Measurements from ENCODE around the gene C16orf78. TPM values are rescaled to one million over a fixed set of nuclear protein-coding genes. Genes with fewer than 3 reads are reported as not detected.
"Not testable (repeated sequence)": the region's sequence is repeated elsewhere in the genome, so short reads cannot be mapped to it uniquely, and the experiment has no call there.

Gene C16orf78
- total and polyA plus RNA-seq, 2 experiments from 2014 or later: not detected

DNA sequence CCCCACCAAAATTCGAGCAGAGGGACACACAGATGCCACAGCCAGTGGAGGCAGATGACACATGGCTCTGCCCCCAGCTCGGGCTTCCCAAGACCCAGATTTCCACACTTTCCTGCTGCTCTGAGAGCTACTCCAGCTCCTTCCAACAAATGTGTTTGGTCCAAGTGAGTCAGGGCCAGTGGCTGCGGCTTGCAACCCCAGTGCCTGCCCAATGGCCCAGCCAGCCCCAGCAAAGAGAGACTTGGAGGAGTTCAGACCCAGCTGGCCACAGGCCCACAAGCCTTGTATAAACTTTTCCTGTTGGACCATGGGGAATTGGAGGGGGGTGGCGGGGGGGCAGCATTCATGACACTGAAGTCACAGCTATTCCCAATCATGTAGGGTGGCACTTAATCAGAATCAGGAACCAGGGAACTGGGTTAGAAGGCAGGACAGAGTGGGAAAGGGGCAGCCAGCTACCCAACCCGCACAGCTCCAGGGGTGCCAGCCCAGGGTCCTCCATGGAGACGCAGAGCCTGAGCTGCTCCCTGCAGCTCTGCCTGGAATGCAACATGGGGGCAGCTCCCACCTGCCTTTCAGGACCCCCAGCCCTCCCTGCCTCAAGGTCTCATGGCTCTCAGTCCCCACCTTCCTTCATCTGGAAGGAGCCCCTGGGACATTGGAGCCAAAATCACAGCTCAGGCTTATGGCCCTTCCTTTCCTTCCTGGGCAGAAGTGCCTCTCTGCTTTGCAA, 17.5 kb upstream of the C16orf78 start:
- Histone ChIP-seq H3K4me1 (ENCODE audit: insufficient read depth) (no peaks in the 10 kb centered on the region), H3K9me3 (ENCODE audit: low read depth) (no peaks in the 10 kb centered on the region), H3K27me3 (no peaks in the 10 kb centered on the region), H3K4me3 (no peak overlapping the region), H3K4me2 (no peak overlapping the region), H3K9me2 (replicated peaks; ENCODE audit: insufficient read depth) (no peaks in the 10 kb centered on the region), H3K79me2 (no peaks in the 10 kb centered on the region), H3K36me3 (replicated peaks; ENCODE audit: insufficient read depth, low read depth) (no peaks in the 10 kb centered on the region), H2AFZ (no peak overlapping the region), H3K27ac (no peak overlapping the region), H4K20me1 (ENCODE audit: insufficient read depth, poor library complexity, severe bottlenecking) (no peaks in the 10 kb centered on the region)
- WGBS (ENCODE audit: low lambda C conversion rate, missing lambda C conversion rate): 92% methylated on average over 6 of the region's 6 CpGs
- DNase-seq (ENCODE audit: low spot score): no peak
- no peak for TF ChIP-seq EZH2phosphoT487 (IDR thresholded peaks at IDR 0.05; ENCODE audit: low read depth, severe bottlenecking, unreplicated experiment)
- TF ChIP-seq, protein P1, sequence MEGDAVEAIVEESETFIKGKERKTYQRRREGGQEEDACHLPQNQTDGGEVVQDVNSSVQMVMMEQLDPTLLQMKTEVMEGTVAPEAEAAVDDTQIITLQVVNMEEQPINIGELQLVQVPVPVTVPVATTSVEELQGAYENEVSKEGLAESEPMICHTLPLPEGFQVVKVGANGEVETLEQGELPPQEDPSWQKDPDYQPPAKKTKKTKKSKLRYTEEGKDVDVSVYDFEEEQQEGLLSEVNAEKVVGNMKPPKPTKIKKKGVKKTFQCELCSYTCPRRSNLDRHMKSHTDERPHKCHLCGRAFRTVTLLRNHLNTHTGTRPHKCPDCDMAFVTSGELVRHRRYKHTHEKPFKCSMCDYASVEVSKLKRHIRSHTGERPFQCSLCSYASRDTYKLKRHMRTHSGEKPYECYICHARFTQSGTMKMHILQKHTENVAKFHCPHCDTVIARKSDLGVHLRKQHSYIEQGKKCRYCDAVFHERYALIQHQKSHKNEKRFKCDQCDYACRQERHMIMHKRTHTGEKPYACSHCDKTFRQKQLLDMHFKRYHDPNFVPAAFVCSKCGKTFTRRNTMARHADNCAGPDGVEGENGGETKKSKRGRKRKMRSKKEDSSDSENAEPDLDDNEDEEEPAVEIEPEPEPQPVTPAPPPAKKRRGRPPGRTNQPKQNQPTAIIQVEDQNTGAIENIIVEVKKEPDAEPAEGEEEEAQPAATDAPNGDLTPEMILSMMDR (IDR thresholded peaks at IDR 0.05; ENCODE audit: poor library complexity): no peak
- no peak for TF ChIP-seq EZH2 (IDR thresholded peaks at IDR 0.05; ENCODE audit: borderline replicate concordance)

DNA sequence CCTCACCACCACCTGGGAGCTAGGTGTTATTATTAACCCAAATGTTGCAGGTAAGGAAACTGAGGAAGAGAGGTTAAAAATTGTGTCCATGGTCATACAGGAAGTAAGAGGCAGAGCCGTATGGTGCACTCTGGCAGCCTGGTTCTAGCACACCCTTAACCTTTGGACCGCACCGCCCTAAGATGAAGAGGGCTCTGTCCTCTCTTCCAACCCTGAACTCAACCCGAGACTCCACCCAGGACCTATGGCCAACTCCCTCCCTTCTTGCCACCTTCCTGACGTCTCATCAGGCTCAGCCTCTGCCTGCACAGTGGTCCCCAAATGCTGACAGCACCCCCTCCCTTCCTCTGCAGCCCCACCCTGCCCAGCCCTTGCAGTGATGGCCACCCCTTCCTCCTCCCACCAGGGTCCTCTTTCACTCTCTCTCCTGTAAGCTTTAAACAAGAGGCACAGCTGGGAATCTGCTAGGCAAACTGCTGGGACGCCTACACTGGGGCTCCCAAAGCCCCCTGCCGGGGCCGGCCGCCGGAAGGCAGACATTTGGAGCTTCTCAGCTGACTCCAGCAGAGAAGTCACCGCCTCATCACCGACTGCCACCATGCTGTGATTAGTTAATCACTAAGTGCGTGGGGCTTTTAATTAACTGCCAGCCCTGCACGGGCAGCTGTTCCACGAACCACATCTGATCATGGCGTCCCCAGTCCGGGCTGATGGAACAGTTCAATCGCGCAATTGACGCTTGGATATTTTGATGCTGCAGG, 16.7 kb upstream of the C16orf78 start:
- Histone ChIP-seq H3K4me3 (no peak overlapping the region), H3K9me3 (ENCODE audit: low read depth) (no peaks in the 10 kb centered on the region), H2AFZ (no peak overlapping the region), H3K4me1 (ENCODE audit: insufficient read depth) (no peaks in the 10 kb centered on the region), H3K79me2 (no peaks in the 10 kb centered on the region), H4K20me1 (ENCODE audit: insufficient read depth, poor library complexity, severe bottlenecking) (no peaks in the 10 kb centered on the region), H3K27ac (no peak overlapping the region), H3K9me2 (replicated peaks; ENCODE audit: insufficient read depth) (no peaks in the 10 kb centered on the region), H3K4me2 (no peak overlapping the region), H3K36me3 (replicated peaks; ENCODE audit: insufficient read depth, low read depth) (no peaks in the 10 kb centered on the region), H3K27me3 (no peaks in the 10 kb centered on the region)
- 59% methylated on average over 20 of the region's 20 CpGs for WGBS (ENCODE audit: low lambda C conversion rate, missing lambda C conversion rate)
- TF ChIP-seq, protein P1 (IDR thresholded peaks at IDR 0.05; ENCODE audit: poor library complexity): no peak
- TF ChIP-seq EZH2phosphoT487 (IDR thresholded peaks at IDR 0.05; ENCODE audit: low read depth, severe bottlenecking, unreplicated experiment) (no peak), EZH2 (IDR thresholded peaks at IDR 0.05; ENCODE audit: borderline replicate concordance) (no peak)
- no peak for DNase-seq (ENCODE audit: low spot score)

DNA sequence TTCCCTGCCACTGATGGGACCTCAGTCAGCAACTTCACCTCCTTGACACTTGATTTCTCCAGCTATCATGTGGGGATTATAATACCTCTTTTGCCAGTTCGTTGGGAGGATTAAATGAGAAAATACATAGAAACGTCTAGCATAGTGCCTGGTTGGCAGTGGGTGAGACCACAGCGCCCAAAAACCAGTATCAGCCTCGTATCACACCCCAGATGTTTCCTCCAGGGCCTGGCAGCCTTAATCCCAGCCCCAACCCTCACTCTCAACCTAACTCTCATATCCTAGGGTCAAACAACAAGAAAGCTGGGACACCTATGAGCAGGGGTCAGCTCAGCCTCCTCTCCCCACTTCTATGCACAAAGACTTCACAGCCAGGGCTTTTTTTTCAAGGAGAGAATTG, 14.0 kb upstream of the C16orf78 start:
- H2AFZ ChIP-seq: no peak overlapping the region
- 66% methylated on average over 4 of the region's 4 CpGs for WGBS (ENCODE audit: low lambda C conversion rate, missing lambda C conversion rate)
- H3K9me3 ChIP-seq (ENCODE audit: low read depth): no peaks in the 10 kb centered on the region
- H3K36me3 ChIP-seq (replicated peaks; ENCODE audit: insufficient read depth, low read depth): no peaks in the 10 kb centered on the region
- TF ChIP-seq, protein P1 (IDR thresholded peaks at IDR 0.05; ENCODE audit: poor library complexity): no peak
- TF ChIP-seq EZH2 (IDR thresholded peaks at IDR 0.05; ENCODE audit: borderline replicate concordance) (no peak), EZH2phosphoT487 (IDR thresholded peaks at IDR 0.05; ENCODE audit: low read depth, severe bottlenecking, unreplicated experiment) (no peak)
- no peaks in the 10 kb centered on the region for H3K79me2 ChIP-seq
- H3K4me2 ChIP-seq: no peak overlapping the region
- H3K9me2 ChIP-seq (replicated peaks; ENCODE audit: insufficient read depth): no peaks in the 10 kb centered on the region
- no peaks in the 10 kb centered on the region for H3K4me1 ChIP-seq (ENCODE audit: insufficient read depth)
- no peak overlapping the region for H3K27ac ChIP-seq
- H3K4me3 ChIP-seq: no peak overlapping the region
- no peak for DNase-seq (ENCODE audit: low spot score)
- H3K27me3 ChIP-seq: no peaks in the 10 kb centered on the region
- no peaks in the 10 kb centered on the region for H4K20me1 ChIP-seq (ENCODE audit: insufficient read depth, poor library complexity, severe bottlenecking)

GRCh38 chr16:49361731-49362130, 11.9 kb upstream of the C16orf78 start:
- not testable (repeated sequence) for H3K27me3 ChIP-seq; H4K20me1 ChIP-seq (ENCODE audit: insufficient read depth, poor library complexity, severe bottlenecking)

More at GRCh38 chr16:49361731-49362130, 11.9 kb upstream of the C16orf78 start:
- not testable (repeated sequence) for H3K9me2 ChIP-seq (replicated peaks; ENCODE audit: insufficient read depth); H3K36me3 ChIP-seq (replicated peaks; ENCODE audit: insufficient read depth, low read depth); H3K27ac ChIP-seq; H3K4me3 ChIP-seq; H3K79me2 ChIP-seq; H3K4me2 ChIP-seq; H3K4me1 ChIP-seq (ENCODE audit: insufficient read depth); H3K9me3 ChIP-seq (ENCODE audit: low read depth); H2AFZ ChIP-seq; DNase-seq (ENCODE audit: low spot score)
- 84% methylated on average over 6 of the region's 6 CpGs for WGBS (ENCODE audit: low lambda C conversion rate, missing lambda C conversion rate)
